ENCODE measurements around the gene PGC. TPM values are rescaled to one million over a fixed set of nuclear protein-coding genes. Genes with fewer than 3 reads are reported as not detected.

The PGC gene
- total and polyA plus RNA-seq, 9 of the 15 experiments (the other 6 are each of a cell fraction or from before 2014, with no cell fraction given), result 0.17 to 0.40 TPM; not detected in 7

DNA sequence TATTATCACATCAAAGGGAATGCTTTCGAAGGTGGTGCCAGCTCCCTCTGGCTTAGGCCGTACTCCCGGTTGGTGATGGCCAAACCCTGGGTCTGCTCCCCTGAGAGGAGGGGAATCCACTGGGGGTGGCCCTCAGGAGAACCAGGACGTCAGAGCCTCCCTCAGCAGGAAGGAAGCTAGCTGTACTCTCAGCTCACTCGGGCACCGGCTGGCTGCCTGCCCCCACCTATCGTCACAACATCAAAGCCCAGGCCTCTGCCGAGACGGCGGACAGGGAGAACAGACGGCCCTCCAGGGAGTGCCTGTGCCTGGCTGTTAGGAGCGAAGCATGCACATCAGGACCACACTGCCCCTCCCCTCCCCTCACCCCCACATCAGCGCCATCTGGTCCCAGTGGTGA lies 9.2 kb upstream of the PGC start:
- ATAC-seq, result peak; percentile 23
- no peak for FAIRE-seq
- Histone ChIP-seq H3K4me1 (replicated peaks in 1 of 2; ENCODE audit: control insufficient read depth in 2 of 2, insufficient read depth in 2 of 2, low read length in 2 of 2) (peaks cover 0 to 7% of the 10 kb centered on the region in 2 experiments; a peak in 1 of 5 replicates), H3K27me3 (ENCODE audit: control insufficient read depth in 2 of 2, insufficient read depth in 2 of 2, low read length in 2 of 2) (peaks cover 36 to 50% of the 10 kb centered on the region in 2 experiments), H3K9me1 (ENCODE audit: control insufficient read depth, insufficient read depth, low read length) (no peaks in the 10 kb centered on the region), H4K20me1 (replicated peaks; ENCODE audit: control insufficient read depth, insufficient read depth, low read length) (no peaks in the 10 kb centered on the region), H3K4me3 (no peak overlapping the region), H3K36me3 (ENCODE audit: control insufficient read depth, insufficient read depth, low read length) (no peaks in the 10 kb centered on the region), H3K27ac (ENCODE audit: extremely low read depth, low read depth, low read length) (no peak overlapping the region), H3K79me2 (ENCODE audit: control insufficient read depth, insufficient read depth, low read length) (no peaks in the 10 kb centered on the region), H3K4me2 (ENCODE audit: insufficient read depth, low read length) (no peak overlapping the region), H3K9ac (ENCODE audit: insufficient read depth in 1 of 2, low read depth in 2 of 2, low read length in 2 of 2) (no peak overlapping the region; a peak in 1 of 4 replicates), H2AFZ (ENCODE audit: low read depth, low read length) (no peak overlapping the region), H3K9me3 (replicated peaks; ENCODE audit: control insufficient read depth, insufficient read depth, low read depth, low read length) (no peaks in the 10 kb centered on the region)
- WGBS (ENCODE audit: insufficient coverage, low coverage, missing lambda C conversion rate), result 10% methylated on average over 13 of the region's 13 CpGs
- no TSS peak for BruUV-seq (replicated peaks)
- in situ Hi-C loops (cut with MboI), result no loop called here
- intact Hi-C loops (cut with micrococcal nuclease), result no loop called here
- ChIA-PET CTCF (ENCODE audit: low intra/inter-chr PET ratio) (no interaction called here), POLR2A (no interaction called here)
- DNase-seq (ENCODE audit: extremely low read depth in 1 of 4, low spot score in 3 of 4), result no peak
- TF ChIP-seq ZNF165 (CRISPR knock-in tag; IDR thresholded peaks at IDR 0.05; ENCODE audit: borderline replicate concordance) (no peak), NR2C2 (CRISPR knock-in tag; IDR thresholded peaks at IDR 0.05) (no peak), NR2C2 (tag; IDR thresholded peaks at IDR 0.05) (no peak), ZNF41 (CRISPR knock-in tag; conservative IDR thresholded peaks at IDR 0.05) (no peak), IFI16 (CRISPR knock-in tag; IDR thresholded peaks at IDR 0.05) (no peak), DEAF1 (CRISPR knock-in tag; IDR thresholded peaks at IDR 0.05) (no peak), EWSR1 (IDR thresholded peaks at IDR 0.05; ENCODE audit: borderline replicate concordance, low read depth, partially characterized antibody) (no peak), TOE1 (IDR thresholded peaks at IDR 0.05; ENCODE audit: borderline replicate concordance) (no peak), TOE1 (CRISPR knock-in tag; IDR thresholded peaks at IDR 0.05; ENCODE audit: borderline replicate concordance, low read depth) (no peak), CBFA2T3 (IDR thresholded peaks at IDR 0.05) (no peak), POLR2AphosphoS2 (IDR thresholded peaks at IDR 0.05; ENCODE audit: low read length) (no peak), CREM (IDR thresholded peaks at IDR 0.05; ENCODE audit: low read depth) (no peak), ZNF408 (CRISPR knock-in tag; IDR thresholded peaks at IDR 0.05; ENCODE audit: low read depth) (no peak), LEF1 (IDR thresholded peaks at IDR 0.05) (no peak)
- TF ChIP-seq, protein P1, sequence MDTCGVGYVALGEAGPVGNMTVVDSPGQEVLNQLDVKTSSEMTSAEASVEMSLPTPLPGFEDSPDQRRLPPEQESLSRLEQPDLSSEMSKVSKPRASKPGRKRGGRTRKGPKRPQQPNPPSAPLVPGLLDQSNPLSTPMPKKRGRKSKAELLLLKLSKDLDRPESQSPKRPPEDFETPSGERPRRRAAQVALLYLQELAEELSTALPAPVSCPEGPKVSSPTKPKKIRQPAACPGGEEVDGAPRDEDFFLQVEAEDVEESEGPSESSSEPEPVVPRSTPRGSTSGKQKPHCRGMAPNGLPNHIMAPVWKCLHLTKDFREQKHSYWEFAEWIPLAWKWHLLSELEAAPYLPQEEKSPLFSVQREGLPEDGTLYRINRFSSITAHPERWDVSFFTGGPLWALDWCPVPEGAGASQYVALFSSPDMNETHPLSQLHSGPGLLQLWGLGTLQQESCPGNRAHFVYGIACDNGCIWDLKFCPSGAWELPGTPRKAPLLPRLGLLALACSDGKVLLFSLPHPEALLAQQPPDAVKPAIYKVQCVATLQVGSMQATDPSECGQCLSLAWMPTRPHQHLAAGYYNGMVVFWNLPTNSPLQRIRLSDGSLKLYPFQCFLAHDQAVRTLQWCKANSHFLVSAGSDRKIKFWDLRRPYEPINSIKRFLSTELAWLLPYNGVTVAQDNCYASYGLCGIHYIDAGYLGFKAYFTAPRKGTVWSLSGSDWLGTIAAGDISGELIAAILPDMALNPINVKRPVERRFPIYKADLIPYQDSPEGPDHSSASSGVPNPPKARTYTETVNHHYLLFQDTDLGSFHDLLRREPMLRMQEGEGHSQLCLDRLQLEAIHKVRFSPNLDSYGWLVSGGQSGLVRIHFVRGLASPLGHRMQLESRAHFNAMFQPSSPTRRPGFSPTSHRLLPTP (IDR thresholded peaks at IDR 0.05; ENCODE audit: borderline replicate concordance, extremely low read depth, insufficient read length), result no peak
- TF ChIP-seq, protein P2, sequence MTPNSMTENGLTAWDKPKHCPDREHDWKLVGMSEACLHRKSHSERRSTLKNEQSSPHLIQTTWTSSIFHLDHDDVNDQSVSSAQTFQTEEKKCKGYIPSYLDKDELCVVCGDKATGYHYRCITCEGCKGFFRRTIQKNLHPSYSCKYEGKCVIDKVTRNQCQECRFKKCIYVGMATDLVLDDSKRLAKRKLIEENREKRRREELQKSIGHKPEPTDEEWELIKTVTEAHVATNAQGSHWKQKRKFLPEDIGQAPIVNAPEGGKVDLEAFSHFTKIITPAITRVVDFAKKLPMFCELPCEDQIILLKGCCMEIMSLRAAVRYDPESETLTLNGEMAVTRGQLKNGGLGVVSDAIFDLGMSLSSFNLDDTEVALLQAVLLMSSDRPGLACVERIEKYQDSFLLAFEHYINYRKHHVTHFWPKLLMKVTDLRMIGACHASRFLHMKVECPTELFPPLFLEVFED (CRISPR knock-in tag; conservative IDR thresholded peaks at IDR 0.05), result no peak
- TF ChIP-seq, protein P3, sequence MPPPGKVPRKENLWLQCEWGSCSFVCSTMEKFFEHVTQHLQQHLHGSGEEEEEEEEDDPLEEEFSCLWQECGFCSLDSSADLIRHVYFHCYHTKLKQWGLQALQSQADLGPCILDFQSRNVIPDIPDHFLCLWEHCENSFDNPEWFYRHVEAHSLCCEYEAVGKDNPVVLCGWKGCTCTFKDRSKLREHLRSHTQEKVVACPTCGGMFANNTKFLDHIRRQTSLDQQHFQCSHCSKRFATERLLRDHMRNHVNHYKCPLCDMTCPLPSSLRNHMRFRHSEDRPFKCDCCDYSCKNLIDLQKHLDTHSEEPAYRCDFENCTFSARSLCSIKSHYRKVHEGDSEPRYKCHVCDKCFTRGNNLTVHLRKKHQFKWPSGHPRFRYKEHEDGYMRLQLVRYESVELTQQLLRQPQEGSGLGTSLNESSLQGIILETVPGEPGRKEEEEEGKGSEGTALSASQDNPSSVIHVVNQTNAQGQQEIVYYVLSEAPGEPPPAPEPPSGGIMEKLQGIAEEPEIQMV (tag; conservative IDR thresholded peaks at IDR 0.05; ENCODE audit: low read depth), result no peak
